ENCODE measurements around the gene SRI. TPM values are rescaled to one million over a fixed set of nuclear protein-coding genes. Genes with fewer than 3 reads are reported as not detected.

The SRI gene
- total and polyA plus RNA-seq, 2 donors (not counting 3 experiments of a cell fraction or from before 2014, with no cell fraction given) = 121 to 204 TPM

- Histone ChIP-seq H3K4me1 (ENCODE audit: control insufficient read depth, extremely low read depth, insufficient read depth, low read length) (peaks cover 13% of the 10 kb centered on the region), H3K4me3 (replicated peaks in 1 of 3; ENCODE audit: insufficient read depth in 1 of 3, low read depth in 1 of 3, low read length in 3 of 3) (peak overlapping the region; percentile 81 to 94 (median 93)), H3K4me2 (ENCODE audit: insufficient read depth, low read length) (peak overlapping the region; percentile 93), H3K9ac (replicated peaks; ENCODE audit: extremely low read depth, insufficient read depth, low read length) (peak overlapping the region; percentile 93), H3K27ac (ENCODE audit: insufficient read depth, low read depth, low read length) (peak overlapping the region; percentile 94), H3K9me1 (replicated peaks; ENCODE audit: control insufficient read depth, extremely low read depth, insufficient read depth, low read length) (no peaks in the 10 kb centered on the region), H4K20me1 (replicated peaks; ENCODE audit: control insufficient read depth, extremely low read depth, insufficient read depth, low read length) (peaks cover 4% of the 10 kb centered on the region), H2AFZ (ENCODE audit: low read depth, low read length) (peak overlapping the region; percentile 56), H3K27me3 (ENCODE audit: control insufficient read depth in 2 of 2, insufficient read depth in 2 of 2, low read length in 2 of 2) (no peaks in the 10 kb centered on the region), H3K79me2 (ENCODE audit: control insufficient read depth, insufficient read depth, low read length) (peaks cover 52% of the 10 kb centered on the region), H3K36me3 (ENCODE audit: control insufficient read depth in 2 of 2, extremely low read depth in 1 of 2, insufficient read depth in 2 of 2, low read length in 2 of 2) (peaks cover 11 to 13% of the 10 kb centered on the region in 2 experiments), H3K9me3 (replicated peaks; ENCODE audit: control insufficient read depth, insufficient read depth, low read length) (no peaks in the 10 kb centered on the region)
- ChIA-PET POLR2A (no interaction called here), CTCF (interaction anchor here (1.0 kb wide), 1 partner anchor 50 kb away, joined by 3 read pairs; no protein-coding TSS in a partner anchor)
- TF ChIP-seq CTCF (IDR thresholded peaks at IDR 0.05; ENCODE audit: extremely low read depth in 1 of 2, insufficient read depth in 1 of 2, low read depth in 1 of 2, low read length in 2 of 2) = no peak
- peak; percentile 19 for TF ChIP-seq FOS (IDR thresholded peaks at IDR 0.05; ENCODE audit: borderline replicate concordance, insufficient read depth, low read length)
- no peak for TF ChIP-seq MYC (IDR thresholded peaks at IDR 0.05; ENCODE audit: low read depth, low read length)
- no peak for TF ChIP-seq EZH2 (IDR thresholded peaks at IDR 0.05; ENCODE audit: borderline replicate concordance, low read depth, low read length, severe bottlenecking)
- TF ChIP-seq MAX (IDR thresholded peaks at IDR 0.05; ENCODE audit: insufficient read depth, insufficient read length) = no peak
- TF ChIP-seq JUN (IDR thresholded peaks at IDR 0.05; ENCODE audit: borderline replicate concordance, insufficient read depth, insufficient read length, low read depth) = no peak
- no peak for TF ChIP-seq POLR2A (IDR thresholded peaks at IDR 0.05; ENCODE audit: low read depth, low read length)
- TF ChIP-seq GATA2 (IDR thresholded peaks at IDR 0.05; ENCODE audit: insufficient read depth, insufficient read length, low read depth, low read length) = no peak
- peak; percentile 39 for TF ChIP-seq POLR2AphosphoS5 (IDR thresholded peaks at IDR 0.05; ENCODE audit: insufficient read depth, low read depth, low read length)
- DNase-seq (ENCODE audit: low read depth, low spot score) (peak; percentile 65), FAIRE-seq (peak; percentile 88)
- TSS peak; percentile 92 for BruUV-seq (replicated peaks)
- intact Hi-C loops (cut with micrococcal nuclease) = loop anchor here (1.0 to 10.0 kb wide), 3 partner anchors 284 to 592 kb away; partner anchors contain the start of genes ADAM22, DBF4, RUNDC3B and SLC25A40
- dilution Hi-C loops (cut with MboI; ENCODE audit: extremely low pct_ligation_motif_present, low sequenced_read_pairs) = no loop called here
Measured at GRCh38 chr7:88218836-88219605, 817 bp downstream of the SRI start.

Measured in endothelial cell of umbilical vein (primary cell).